ENCODE data around the gene BCKDHB.
"Not testable (repeated sequence)": the region's sequence is repeated elsewhere in the genome, so short reads cannot be mapped to it uniquely, and the experiment has no call there.

BCKDHB gene

DNA sequence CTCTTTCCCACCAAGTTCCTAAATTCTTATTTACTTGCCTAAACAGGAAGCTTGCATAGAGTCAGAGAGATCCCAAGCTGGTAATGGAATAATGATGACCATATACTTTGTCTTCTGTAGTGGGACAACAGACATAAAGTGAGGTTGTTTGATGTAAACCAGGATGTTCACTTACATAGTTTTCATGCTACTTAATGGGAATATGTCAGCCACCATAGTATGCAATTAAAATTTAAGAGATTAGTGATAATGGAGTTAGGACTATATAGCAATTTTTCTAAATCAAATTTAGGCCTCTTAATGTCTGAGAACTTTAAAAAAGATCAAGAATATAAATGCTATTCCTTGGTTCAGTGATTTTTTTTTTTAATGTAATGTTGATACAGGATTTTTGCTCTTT, 180.6 kb downstream of the BCKDHB start:
- Histone ChIP-seq H3K27me3 (ENCODE audit: insufficient read depth, low read length) (no peaks in the 10 kb centered on the region), H3K4me1 (ENCODE audit: insufficient read depth, low read length) (no peaks in the 10 kb centered on the region), H3K9me3 (ENCODE audit: insufficient read depth, low read depth, low read length) (no peaks in the 10 kb centered on the region; the same call in 1 of the 2 replicates)

DNA sequence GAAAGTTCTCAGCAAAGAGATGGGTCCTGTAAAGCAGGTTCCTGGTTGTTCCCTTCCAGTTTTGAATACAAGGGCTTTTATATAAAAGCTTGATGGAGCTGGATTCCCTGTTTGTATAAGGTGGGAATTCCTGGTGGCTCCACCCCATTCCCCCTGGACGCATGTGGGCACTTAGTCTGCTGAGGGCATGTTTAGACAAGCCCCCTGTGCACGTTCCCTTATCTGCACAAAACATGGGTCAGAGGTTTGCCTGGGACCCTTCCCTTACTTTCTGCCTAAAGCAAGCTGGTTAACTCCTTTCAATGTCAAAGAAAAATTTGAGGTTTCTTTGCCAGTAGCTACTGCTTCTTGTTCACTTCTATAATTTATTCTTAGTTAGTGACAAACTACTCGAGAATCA, 181.1 kb downstream of the BCKDHB start:
- H3K9ac ChIP-seq (ENCODE audit: low read depth, low read length) = no peak overlapping the region
- WGBS = 88% methylated on average over 2 of the region's 3 CpGs
- H3K9me3 ChIP-seq (ENCODE audit: insufficient read depth, low read depth, low read length) = peaks cover 3% of the 10 kb centered on the region
- no peaks in the 10 kb centered on the region for H3K27me3 ChIP-seq (ENCODE audit: insufficient read depth, low read length)
- no peak overlapping the region for H3K4me3 ChIP-seq (ENCODE audit: low read length)
- no peak overlapping the region for H3K27ac ChIP-seq (ENCODE audit: low read depth, low read length)
- no peaks in the 10 kb centered on the region for H3K36me3 ChIP-seq (ENCODE audit: insufficient read depth, low read length)
- H3K4me1 ChIP-seq (ENCODE audit: insufficient read depth, low read length) = no peaks in the 10 kb centered on the region

More for the DNA sequence above, 180.6 kb downstream of the BCKDHB start:
- H3K4me3 ChIP-seq (ENCODE audit: low read length) = no peak overlapping the region
- no peak overlapping the region for H3K9ac ChIP-seq (ENCODE audit: low read depth, low read length)
- H3K27ac ChIP-seq (ENCODE audit: low read depth, low read length) = no peak overlapping the region
- no peaks in the 10 kb centered on the region for H3K36me3 ChIP-seq (ENCODE audit: insufficient read depth, low read length)

DNA sequence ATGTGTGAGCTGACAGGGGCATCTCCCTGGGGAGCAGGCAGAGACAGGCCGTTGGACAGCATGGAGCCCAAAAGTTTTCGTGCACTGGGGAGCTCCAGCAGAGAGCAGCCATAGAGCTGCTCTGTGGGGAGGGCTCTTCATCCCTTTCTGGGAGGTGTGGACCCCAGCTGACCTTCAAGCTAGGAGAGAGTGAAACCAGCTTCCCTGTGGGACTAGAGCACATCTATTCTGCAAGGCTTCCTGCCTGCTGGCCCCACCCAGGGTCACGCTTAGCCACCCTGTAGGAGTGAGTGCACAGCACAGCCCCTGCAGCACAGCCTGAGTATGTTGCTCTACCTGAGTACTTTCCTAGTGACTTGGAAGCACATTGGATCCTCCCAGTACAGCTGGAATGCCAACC, 183.3 kb downstream of the BCKDHB start:
- no peak overlapping the region for H3K9ac ChIP-seq (ENCODE audit: low read depth, low read length)
- no peak overlapping the region for H3K4me3 ChIP-seq (ENCODE audit: low read length)
- H3K27me3 ChIP-seq (ENCODE audit: insufficient read depth, low read length) = no peaks in the 10 kb centered on the region
- 79% methylated on average over 3 of the region's 3 CpGs for WGBS
- no peak overlapping the region for H3K27ac ChIP-seq (ENCODE audit: low read depth, low read length)
- no peaks in the 10 kb centered on the region for H3K36me3 ChIP-seq (ENCODE audit: insufficient read depth, low read length)
- no peaks in the 10 kb centered on the region for H3K4me1 ChIP-seq (ENCODE audit: insufficient read depth, low read length)
- peaks cover 21% of the 10 kb centered on the region for H3K9me3 ChIP-seq (ENCODE audit: insufficient read depth, low read depth, low read length)

DNA sequence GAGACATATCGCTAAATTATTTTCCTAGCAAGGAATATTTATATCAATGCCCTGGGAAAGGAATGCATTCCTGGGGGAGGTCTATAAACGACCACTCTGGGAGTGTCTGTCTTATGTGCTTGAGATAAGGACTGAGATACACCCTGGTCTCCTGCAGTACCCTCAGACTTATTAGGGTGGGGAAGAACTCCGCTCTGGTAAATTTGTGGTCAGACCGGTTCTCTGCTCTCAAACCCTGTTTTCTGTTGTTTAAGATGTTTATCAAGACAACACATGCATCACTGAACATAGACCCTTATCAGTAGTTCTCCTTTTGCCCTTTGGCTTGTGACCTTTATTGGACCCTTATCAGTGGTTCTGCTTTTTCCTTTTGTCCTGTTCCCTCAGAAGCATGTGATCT, 188.1 kb downstream of the BCKDHB start:
- H3K4me3 ChIP-seq (ENCODE audit: low read length); H3K27me3 ChIP-seq (ENCODE audit: insufficient read depth, low read length); H3K27ac ChIP-seq (ENCODE audit: low read depth, low read length); H3K4me1 ChIP-seq (ENCODE audit: insufficient read depth, low read length); H3K36me3 ChIP-seq (ENCODE audit: insufficient read depth, low read length); H3K9ac ChIP-seq (ENCODE audit: low read depth, low read length): not testable (repeated sequence)
- 100% methylated on average over 3 of the region's 4 CpGs for WGBS
- peaks cover 33% of the 10 kb centered on the region for H3K9me3 ChIP-seq (ENCODE audit: insufficient read depth, low read depth, low read length)

DNA sequence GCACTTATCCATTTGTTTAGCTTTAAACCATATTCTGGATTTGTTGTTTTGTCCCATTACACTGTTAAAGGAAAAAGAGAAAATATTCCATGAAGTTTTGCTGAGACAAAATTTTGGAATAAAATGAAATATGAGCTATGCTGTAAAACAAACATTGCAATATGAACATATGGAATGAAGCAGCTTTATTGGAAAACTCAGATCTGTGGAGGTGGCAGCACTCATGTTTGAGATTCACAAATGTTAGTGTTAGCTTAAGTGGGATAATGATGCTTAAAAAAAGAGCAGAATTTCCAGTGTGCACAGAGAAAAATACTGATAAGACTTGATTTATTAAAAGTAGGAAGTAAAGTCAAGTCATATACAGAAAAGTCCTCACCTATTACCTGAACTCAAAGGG, 196.2 kb downstream of the BCKDHB start:
- no peak overlapping the region for H3K9ac ChIP-seq (ENCODE audit: low read depth, low read length)
- H3K27ac ChIP-seq (ENCODE audit: low read depth, low read length) = no peak overlapping the region
- H3K27me3 ChIP-seq (ENCODE audit: insufficient read depth, low read length) = no peaks in the 10 kb centered on the region
- peaks cover 2% of the 10 kb centered on the region; the same call in 1 of the 2 replicates for H3K9me3 ChIP-seq (ENCODE audit: insufficient read depth, low read depth, low read length)
- no peak overlapping the region for H3K4me3 ChIP-seq (ENCODE audit: low read length)
- no peaks in the 10 kb centered on the region for H3K4me1 ChIP-seq (ENCODE audit: insufficient read depth, low read length)
- H3K36me3 ChIP-seq (ENCODE audit: insufficient read depth, low read length) = no peaks in the 10 kb centered on the region

DNA sequence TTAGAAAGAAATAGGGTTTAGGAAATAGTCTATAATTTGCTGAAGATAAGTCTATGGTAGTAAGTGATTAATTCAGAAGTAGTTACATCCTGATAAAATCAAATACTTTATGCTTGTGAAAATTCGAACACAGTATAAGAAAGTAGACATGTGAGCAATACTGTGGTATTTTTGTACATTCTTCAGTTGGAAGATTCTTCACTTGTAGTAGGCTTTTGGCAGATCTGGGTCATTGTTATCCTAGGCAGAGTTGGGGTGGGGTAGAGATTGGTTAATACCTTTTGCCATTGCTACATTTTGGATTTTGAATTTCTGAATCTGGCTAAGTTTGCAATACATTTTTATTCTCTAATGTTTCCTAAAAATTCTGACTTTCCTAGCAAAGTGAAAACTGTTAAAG, 197.5 kb downstream of the BCKDHB start:
- no peak overlapping the region for H3K4me3 ChIP-seq (ENCODE audit: low read length)
- no peak overlapping the region for H3K9ac ChIP-seq (ENCODE audit: low read depth, low read length)
- no peaks in the 10 kb centered on the region for H3K27me3 ChIP-seq (ENCODE audit: insufficient read depth, low read length)
- peaks cover 2% of the 10 kb centered on the region; the same call in 1 of the 2 replicates for H3K9me3 ChIP-seq (ENCODE audit: insufficient read depth, low read depth, low read length)
- H3K36me3 ChIP-seq (ENCODE audit: insufficient read depth, low read length) = no peaks in the 10 kb centered on the region
- no peaks in the 10 kb centered on the region for H3K4me1 ChIP-seq (ENCODE audit: insufficient read depth, low read length)
- WGBS = 50% methylated on average over 1 of the region's 1 CpG
- H3K27ac ChIP-seq (ENCODE audit: low read depth, low read length) = no peak overlapping the region

DNA sequence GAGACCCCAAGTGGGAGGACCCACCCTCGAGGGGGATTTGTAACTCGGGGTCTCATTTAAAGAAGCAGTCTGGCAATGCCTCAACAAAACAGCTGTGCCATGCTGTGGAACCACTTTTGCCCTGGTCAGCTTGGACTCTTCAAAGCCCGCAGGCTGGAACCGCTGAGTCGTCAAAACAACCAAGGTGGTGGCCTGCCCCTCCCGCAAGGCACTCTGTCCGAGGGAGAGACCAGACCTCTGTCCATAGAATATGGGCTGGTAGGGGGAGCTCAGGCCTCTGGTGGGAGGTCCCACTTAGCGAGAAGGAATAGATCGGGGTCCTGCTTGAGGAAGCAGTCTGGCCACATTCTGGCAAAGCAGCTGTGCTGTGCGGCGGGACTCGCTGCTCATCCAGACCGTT, 208.1 kb downstream of the BCKDHB start:
- 95% methylated on average over 13 of the region's 13 CpGs for WGBS
- no peak overlapping the region for H3K9ac ChIP-seq (ENCODE audit: low read depth, low read length)
- no peaks in the 10 kb centered on the region for H3K36me3 ChIP-seq (ENCODE audit: insufficient read depth, low read length)
- H3K4me1 ChIP-seq (ENCODE audit: insufficient read depth, low read length) = no peaks in the 10 kb centered on the region
- H3K9me3 ChIP-seq (ENCODE audit: insufficient read depth, low read depth, low read length) = no peaks in the 10 kb centered on the region
- H3K27ac ChIP-seq (ENCODE audit: low read depth, low read length) = no peak overlapping the region
- no peaks in the 10 kb centered on the region for H3K27me3 ChIP-seq (ENCODE audit: insufficient read depth, low read length)
- no peak overlapping the region for H3K4me3 ChIP-seq (ENCODE audit: low read length)

DNA sequence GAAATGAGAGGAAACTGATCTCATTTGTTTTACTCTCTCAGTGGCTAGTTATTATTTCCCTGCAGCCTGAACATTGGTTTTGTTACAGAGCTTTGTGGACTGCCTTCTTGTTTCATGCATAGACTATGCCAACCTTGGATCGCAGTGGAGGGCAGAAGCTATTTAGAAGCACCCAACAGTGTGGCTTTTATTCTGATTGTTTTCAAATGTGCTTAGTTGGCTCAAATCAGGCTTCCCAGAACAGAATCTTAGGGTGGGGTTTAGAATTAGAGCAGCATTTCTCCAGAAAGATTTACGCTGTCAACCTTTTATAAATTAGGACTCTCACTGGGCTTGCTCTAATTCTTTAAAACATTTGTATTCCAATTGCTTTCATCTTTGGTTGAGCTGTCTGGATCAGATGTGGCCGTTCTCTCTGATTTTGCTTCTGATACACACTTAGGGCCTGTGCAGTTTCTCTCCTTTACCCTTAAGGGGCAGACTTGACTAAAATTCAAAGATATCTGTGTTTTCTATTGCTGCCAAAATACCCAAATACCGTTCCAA, 210.3 kb downstream of the BCKDHB start:
- Histone ChIP-seq H3K36me3 (ENCODE audit: insufficient read depth, low read length) (no peaks in the 10 kb centered on the region), H3K27me3 (ENCODE audit: insufficient read depth, low read length) (no peaks in the 10 kb centered on the region), H3K4me1 (ENCODE audit: insufficient read depth, low read length) (no peaks in the 10 kb centered on the region), H3K4me3 (ENCODE audit: low read length) (no peak overlapping the region), H3K9me3 (ENCODE audit: insufficient read depth, low read depth, low read length) (no peaks in the 10 kb centered on the region), H3K9ac (ENCODE audit: low read depth, low read length) (no peak overlapping the region), H3K27ac (ENCODE audit: low read depth, low read length) (no peak overlapping the region)
- WGBS = 88% methylated on average over 4 of the region's 4 CpGs

DNA sequence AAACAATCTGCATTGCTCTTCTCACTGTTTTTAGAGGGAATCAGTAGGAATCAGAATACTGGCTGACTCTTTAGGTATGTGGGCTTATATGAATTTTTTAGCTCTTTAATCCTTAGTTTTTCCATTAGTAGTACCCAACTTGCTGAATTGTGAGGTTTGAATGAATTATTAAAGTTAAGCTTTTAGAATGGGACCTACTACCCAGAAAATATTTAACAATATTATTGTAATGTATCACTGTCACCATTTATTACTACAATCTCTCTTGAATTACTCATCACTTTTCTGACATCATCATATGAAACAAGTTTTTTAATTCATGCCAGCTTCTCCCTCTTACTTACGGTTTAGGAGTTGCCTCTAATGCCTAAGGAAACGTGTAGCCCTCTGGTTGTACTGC, 212.7 kb downstream of the BCKDHB start:
- WGBS = 91% methylated on average over 2 of the region's 2 CpGs
- Histone ChIP-seq H3K4me3 (ENCODE audit: low read length) (no peak overlapping the region), H3K9me3 (ENCODE audit: insufficient read depth, low read depth, low read length) (no peaks in the 10 kb centered on the region), H3K4me1 (ENCODE audit: insufficient read depth, low read length) (no peaks in the 10 kb centered on the region), H3K27ac (ENCODE audit: low read depth, low read length) (no peak overlapping the region), H3K36me3 (ENCODE audit: insufficient read depth, low read length) (no peaks in the 10 kb centered on the region), H3K27me3 (ENCODE audit: insufficient read depth, low read length) (no peaks in the 10 kb centered on the region), H3K9ac (ENCODE audit: low read depth, low read length) (no peak overlapping the region)

DNA sequence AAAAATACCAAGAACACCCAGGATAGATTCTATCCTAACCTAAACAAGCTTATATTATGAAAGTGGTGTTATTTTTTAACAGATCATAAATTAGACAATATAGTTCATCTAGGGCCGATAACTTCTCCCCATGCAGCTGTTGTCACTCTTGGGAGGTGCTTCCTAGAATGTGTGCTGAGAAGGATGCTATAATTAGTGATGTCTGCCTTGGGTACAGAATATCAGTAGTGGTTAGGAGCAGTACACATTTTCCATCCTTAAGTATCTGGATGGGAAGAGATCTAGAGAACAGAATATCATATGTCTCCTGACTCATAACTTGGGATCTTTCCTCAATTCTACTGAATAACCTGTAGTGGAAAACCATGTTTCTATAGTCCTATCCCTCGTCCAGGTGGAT, 214.5 kb downstream of the BCKDHB start:
- H3K4me1 ChIP-seq (ENCODE audit: insufficient read depth, low read length) = no peaks in the 10 kb centered on the region
- no peaks in the 10 kb centered on the region for H3K27me3 ChIP-seq (ENCODE audit: insufficient read depth, low read length)
- no peaks in the 10 kb centered on the region for H3K9me3 ChIP-seq (ENCODE audit: insufficient read depth, low read depth, low read length)
- no peak overlapping the region for H3K9ac ChIP-seq (ENCODE audit: low read depth, low read length)
- H3K36me3 ChIP-seq (ENCODE audit: insufficient read depth, low read length) = no peaks in the 10 kb centered on the region
- 96% methylated on average over 2 of the region's 2 CpGs for WGBS
- H3K4me3 ChIP-seq (ENCODE audit: low read length) = no peak overlapping the region
- no peak overlapping the region for H3K27ac ChIP-seq (ENCODE audit: low read depth, low read length)

DNA sequence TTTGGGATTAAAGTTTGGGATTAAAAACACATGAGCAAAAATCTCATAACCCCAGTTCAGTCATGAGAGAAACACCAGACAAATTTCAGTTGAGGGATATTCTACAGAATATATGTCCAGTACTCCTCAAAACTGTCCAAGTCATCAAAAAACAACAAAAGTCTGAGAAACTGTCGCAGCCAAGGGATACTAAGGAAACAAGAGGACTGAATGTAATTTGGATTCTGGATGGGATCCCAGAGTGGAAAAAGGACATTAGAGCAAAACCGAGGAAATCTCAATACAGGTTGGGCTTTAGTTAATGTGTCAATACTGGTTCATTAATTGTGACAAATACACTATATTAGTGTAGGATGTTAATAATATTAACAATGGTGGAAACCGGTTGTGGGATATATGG, 219.3 kb downstream of the BCKDHB start:
- 93% methylated on average over 2 of the region's 3 CpGs for WGBS

DNA sequence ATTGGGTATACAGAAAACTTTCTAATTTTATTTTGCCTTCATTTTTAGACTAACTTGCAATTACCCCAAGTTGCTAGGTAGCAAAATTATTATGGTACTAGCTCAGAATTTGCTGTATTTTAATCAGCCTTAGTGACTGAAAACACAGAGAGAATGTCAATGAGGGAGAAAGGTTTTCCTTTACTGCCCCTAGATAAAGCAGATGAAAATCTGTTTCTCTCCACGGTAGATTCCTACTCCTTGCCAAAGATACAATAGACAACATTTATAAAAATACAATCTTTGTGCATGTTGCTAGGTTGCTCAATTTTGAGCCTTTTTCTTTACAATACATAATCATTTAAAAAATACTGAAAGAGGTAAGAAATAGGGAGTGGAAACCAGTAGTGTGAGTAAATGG, 222.2 kb downstream of the BCKDHB start:
- no peak overlapping the region for H3K9ac ChIP-seq (ENCODE audit: low read depth, low read length)
- H3K4me3 ChIP-seq (ENCODE audit: low read length) = no peak overlapping the region
- 0 out of 2 replicates have a peak overlapping the region, but pooled peaks have one; percentile 23 for H3K27ac ChIP-seq (ENCODE audit: low read depth, low read length)
- peaks cover 65% of the 10 kb centered on the region for H3K4me1 ChIP-seq (ENCODE audit: insufficient read depth, low read length)
- H3K9me3 ChIP-seq (ENCODE audit: insufficient read depth, low read depth, low read length) = no peaks in the 10 kb centered on the region
- WGBS = no CpG with 5 or more reads among the region's 1 CpG
- H3K36me3 ChIP-seq (ENCODE audit: insufficient read depth, low read length) = no peaks in the 10 kb centered on the region
- H3K27me3 ChIP-seq (ENCODE audit: insufficient read depth, low read length) = no peaks in the 10 kb centered on the region

More for the DNA sequence above, 219.3 kb downstream of the BCKDHB start:
- no peak overlapping the region for H3K4me3 ChIP-seq (ENCODE audit: low read length)
- H3K27me3 ChIP-seq (ENCODE audit: insufficient read depth, low read length) = no peaks in the 10 kb centered on the region
- H3K4me1 ChIP-seq (ENCODE audit: insufficient read depth, low read length) = peaks cover 36% of the 10 kb centered on the region
- no peak overlapping the region for H3K27ac ChIP-seq (ENCODE audit: low read depth, low read length)
- no peak overlapping the region for H3K9ac ChIP-seq (ENCODE audit: low read depth, low read length)
- no peaks in the 10 kb centered on the region for H3K36me3 ChIP-seq (ENCODE audit: insufficient read depth, low read length)
- no peaks in the 10 kb centered on the region for H3K9me3 ChIP-seq (ENCODE audit: insufficient read depth, low read depth, low read length)
